ENCODE measurements around the gene PLOD2.

The PLOD2 gene

DNA sequence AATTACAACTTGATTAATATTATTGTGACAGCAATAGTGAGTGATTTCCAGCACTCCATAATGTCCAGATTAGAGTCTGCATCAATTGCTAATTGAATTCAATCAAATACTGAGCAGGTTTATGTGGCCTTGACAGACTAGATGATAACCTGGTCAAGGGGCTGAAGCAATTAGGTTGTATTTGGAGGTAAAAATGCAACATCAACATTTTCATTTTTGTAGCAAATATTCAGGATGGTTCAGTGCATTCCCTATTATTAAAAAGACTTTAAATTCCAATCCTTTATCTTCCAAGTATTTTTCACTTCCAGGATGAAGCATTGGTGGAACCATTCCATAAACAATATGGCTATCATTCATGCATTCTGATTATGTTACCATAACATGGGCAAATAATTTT is 120.4 kb downstream of the PLOD2 start:
- DNase-seq (ENCODE audit: low read depth): no peak

- DNase-seq (ENCODE audit: low read depth): no peak
These were observed 123.3 kb downstream of the PLOD2 start for GRCh38 chr3:146037697-146038096.

DNA sequence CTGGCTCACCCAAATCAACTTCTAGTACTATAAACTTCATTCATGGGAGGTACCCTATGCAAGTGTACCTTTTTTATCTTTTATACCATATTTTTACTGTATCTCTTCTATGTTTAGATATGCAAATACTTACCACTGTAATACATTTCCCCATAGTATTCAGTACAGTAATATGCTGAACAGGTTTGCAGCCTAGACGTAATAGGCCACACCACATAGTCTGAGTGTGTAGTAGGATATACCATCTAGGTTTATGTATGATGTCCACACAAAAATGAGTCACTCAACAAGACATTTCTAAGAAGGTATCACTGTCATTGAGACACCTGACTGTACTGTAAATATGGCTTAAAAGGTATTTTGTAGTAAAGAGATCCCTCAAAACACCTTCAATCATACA is 124.7 kb downstream of the PLOD2 start:
- no peak for DNase-seq (ENCODE audit: low read depth)

DNA sequence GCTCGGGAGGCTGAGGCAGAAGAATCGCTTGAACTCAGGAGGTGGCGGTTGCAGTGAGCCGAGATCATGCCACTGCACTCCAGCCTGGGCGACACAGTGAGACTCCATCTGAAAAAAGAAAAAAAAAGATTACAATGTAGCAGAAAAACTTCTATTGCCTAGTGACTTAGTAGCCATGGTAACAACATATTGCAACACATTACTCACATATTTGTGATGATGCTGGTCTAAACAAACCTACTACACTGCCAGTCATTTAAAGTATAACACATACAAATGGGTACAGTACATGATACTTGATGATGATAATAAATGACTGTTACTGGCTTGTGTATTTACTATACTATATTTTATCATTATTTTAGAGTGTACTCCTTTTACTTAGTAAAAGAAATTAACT is 125.6 kb downstream of the PLOD2 start:
- DNase-seq (ENCODE audit: low read depth): no peak

DNA sequence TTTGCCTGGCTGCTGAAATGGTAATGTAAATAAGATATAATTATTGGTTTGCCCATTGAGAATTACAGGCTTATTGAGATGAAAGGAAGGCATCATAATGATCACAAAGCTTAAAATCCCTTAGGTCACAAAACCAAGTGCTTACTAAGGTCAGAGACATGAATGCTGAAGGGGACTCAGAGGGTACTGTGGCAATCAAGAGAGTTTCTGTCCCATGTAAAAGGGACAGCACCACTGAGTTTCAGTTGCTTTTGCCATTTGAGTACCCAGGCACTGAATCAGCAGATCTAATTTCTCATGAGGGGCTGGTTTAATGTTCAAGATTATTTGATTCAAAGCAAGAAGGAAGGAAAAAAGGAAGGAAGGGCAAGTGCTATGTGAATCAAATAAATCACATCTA is 127.0 kb downstream of the PLOD2 start:
- no peak for DNase-seq (ENCODE audit: low read depth)

DNA sequence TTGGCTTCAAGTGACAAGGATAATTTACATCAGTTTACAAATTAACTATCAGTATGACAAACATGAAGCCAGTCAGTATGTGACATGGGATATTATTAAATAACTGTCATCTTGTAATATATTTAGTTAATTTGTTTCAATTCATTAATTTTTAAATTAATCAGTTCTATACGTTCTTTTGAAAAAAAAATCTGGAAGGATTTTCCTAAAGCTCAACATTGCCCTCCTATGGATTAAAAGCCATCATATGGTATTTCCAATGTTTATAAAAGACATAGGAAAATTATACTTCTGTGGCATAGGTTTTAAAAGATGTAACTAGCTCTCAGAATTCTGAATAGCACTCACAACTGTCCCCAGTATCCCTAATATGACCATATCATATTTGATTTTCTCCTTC is 134.4 kb downstream of the PLOD2 start:
- DNase-seq (ENCODE audit: low read depth): no peak

DNA sequence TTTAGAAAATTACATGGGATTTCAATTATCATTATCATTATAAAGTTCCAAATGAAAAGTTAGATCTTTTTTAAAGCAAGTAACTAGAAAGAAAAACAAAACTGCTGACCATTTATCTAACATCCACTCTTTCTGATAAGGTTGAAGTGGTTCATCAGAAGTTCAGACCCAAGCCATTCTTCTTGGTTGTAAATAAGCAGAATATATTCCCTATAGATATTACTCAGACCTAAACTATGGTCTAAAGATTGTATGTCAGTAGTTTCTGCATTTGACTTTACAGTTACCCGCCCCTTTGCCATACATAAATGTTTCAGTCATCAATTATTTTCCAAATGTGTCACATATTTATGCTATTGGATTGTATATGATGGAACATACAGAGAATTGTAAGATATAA is 136.7 kb downstream of the PLOD2 start:
- no peak for DNase-seq (ENCODE audit: low read depth)

DNA sequence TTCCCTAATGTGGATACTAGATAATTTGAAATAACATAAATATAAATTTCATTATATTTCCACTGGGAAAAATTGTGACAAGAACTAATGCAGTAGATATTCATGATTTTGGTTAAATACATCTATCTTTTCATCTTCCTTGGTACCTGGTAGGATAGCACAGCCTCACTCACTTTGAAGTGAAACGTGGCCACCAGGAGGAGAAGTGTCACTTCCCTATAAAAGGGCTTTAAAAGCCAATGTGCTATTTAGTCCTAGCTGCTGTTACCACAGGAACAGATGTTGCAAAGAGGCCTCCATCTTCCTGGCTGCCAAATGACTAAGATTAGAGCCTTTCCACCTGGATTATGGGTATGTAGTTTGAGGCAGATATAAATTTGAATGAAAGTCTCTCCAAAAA is 140.0 kb downstream of the PLOD2 start:
- DNase-seq (ENCODE audit: low read depth): no peak

- DNase-seq (ENCODE audit: low read depth): no peak
These were observed 141.5 kb downstream of the PLOD2 start for GRCh38 chr3:146019508-146019907.

Measured in activated T-cell treated with anti-CD3 and anti-CD28 coated beads for 48 hours (primary cell).